ENCODE data around the gene CREB3L2.

The CREB3L2 gene

GRCh38 chr7:137981668-137982067 lies 20.2 kb downstream of the CREB3L2 start:
- no peak for DNase-seq (ENCODE audit: extremely low read depth, low read depth)

GRCh38 chr7:137981175-137981574 lies 20.7 kb downstream of the CREB3L2 start:
- TF ChIP-seq, protein P1, sequence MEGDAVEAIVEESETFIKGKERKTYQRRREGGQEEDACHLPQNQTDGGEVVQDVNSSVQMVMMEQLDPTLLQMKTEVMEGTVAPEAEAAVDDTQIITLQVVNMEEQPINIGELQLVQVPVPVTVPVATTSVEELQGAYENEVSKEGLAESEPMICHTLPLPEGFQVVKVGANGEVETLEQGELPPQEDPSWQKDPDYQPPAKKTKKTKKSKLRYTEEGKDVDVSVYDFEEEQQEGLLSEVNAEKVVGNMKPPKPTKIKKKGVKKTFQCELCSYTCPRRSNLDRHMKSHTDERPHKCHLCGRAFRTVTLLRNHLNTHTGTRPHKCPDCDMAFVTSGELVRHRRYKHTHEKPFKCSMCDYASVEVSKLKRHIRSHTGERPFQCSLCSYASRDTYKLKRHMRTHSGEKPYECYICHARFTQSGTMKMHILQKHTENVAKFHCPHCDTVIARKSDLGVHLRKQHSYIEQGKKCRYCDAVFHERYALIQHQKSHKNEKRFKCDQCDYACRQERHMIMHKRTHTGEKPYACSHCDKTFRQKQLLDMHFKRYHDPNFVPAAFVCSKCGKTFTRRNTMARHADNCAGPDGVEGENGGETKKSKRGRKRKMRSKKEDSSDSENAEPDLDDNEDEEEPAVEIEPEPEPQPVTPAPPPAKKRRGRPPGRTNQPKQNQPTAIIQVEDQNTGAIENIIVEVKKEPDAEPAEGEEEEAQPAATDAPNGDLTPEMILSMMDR (IDR thresholded peaks at IDR 0.05; ENCODE audit: low read depth, low read length): no peak
- no peak for DNase-seq (ENCODE audit: extremely low read depth, low read depth)

More at GRCh38 chr7:137981668-137982067, 20.2 kb downstream of the CREB3L2 start:
- TF ChIP-seq, protein P1 (IDR thresholded peaks at IDR 0.05; ENCODE audit: low read depth, low read length): no peak

GRCh38 chr7:137980308-137980707 lies 21.6 kb downstream of the CREB3L2 start:
- DNase-seq (ENCODE audit: extremely low read depth, low read depth): no peak
- TF ChIP-seq, protein P1 (IDR thresholded peaks at IDR 0.05; ENCODE audit: low read depth, low read length): no peak

DNA sequence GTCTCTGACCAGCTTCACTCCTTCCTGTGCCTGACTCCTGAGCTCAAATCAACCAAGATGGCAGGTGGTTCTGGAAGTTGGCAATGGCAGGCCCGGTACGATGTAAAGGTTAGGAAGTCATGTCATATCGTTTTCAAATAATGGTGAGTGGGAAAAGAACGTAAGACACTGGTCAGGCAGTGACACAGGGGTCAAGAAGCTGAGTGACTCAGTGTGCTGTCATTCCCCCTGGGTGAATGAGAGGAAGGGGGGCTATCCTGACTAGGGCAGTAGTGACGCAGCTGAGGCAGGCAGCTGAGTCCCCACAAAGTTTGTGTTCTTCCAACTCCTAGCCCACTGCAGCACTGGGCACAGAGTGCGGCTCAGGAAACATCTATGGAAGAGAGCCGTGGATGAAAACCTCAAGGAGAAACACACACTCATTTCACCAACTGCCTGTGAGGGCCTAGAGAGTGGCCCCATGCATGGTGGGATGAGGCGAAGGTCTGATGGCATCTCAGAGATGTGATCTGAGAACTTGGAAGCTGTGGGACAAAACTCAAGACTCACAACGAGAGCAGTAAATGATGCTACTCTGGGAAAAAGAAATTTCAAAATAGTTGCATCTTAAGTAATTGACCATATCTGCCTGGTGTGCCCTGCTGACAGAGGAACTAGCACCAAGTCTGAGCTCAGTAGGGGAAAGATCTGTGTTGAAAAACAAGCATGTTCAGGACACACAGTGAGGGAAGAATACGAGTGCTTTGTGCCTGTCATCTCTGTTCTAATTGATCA lies 23.2 kb downstream of the CREB3L2 start:
- TF ChIP-seq, protein P1 (IDR thresholded peaks at IDR 0.05; ENCODE audit: low read depth, low read length): no peak
- peak; percentile 77 for DNase-seq (ENCODE audit: extremely low read depth, low read depth)

- DNase-seq (ENCODE audit: extremely low read depth, low read depth): no peak
- TF ChIP-seq, protein P1 (IDR thresholded peaks at IDR 0.05; ENCODE audit: low read depth, low read length): no peak
Measured at GRCh38 chr7:137977173-137977572, 24.7 kb downstream of the CREB3L2 start.

GRCh38 chr7:137976696-137977095 lies 25.2 kb downstream of the CREB3L2 start:
- TF ChIP-seq, protein P1 (IDR thresholded peaks at IDR 0.05; ENCODE audit: low read depth, low read length): no peak
- no peak for DNase-seq (ENCODE audit: extremely low read depth, low read depth)

DNA sequence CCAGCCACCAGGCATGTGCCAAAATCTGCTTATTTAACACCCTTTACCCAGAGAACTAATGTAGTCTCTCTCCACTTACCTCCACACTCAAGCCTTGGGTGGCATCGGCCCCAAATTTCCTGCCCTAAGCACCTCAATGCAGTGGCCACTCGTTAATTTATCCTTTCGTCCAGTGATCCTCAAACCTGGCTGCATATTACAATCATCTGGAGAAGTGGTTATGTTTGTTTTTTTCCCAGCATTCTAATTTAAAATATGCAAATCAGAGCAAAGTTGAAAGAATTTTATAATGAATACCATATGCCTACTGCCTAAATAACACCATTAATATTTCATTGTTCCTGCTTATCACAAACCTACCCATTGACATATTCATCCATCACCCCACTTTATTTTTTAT lies 25.7 kb downstream of the CREB3L2 start:
- no peak for DNase-seq (ENCODE audit: extremely low read depth, low read depth)
- TF ChIP-seq, protein P1 (IDR thresholded peaks at IDR 0.05; ENCODE audit: low read depth, low read length): no peak
